MM.1S (cell line): Measurements from ENCODE around the gene PXMP4.
A peak's percentile ranks its signal among the peaks of the same experiment; 100 is the strongest.

Experiments
- DNase-seq: peaks from one replicate; pipeline ENCODE4 v3.0.0-alpha.2; 2015
- H2AFZ ChIP-seq: fragments of 300-600 bp; sonication (generic); 2 replicates; pipeline ENCODE4 v1.6.0; 2016; ENCODE audit warnings: antibody characterized with exemption, low read length
- H3F3A ChIP-seq: fragments of 300-600 bp; sonication (generic); 2 replicates; pipeline ENCODE4 v1.6.1; 2016; ENCODE audit warnings: mild to moderate bottlenecking, antibody characterized with exemption, low read length, moderate library complexity, mixed read lengths; ENCODE audit not compliant: insufficient read depth
- H3K27ac ChIP-seq: fragments of 300-600 bp; sonication (generic); 2 replicates; pipeline ENCODE4 v1.5.1; 2016; ENCODE audit warnings: mild to moderate bottlenecking, low read length
- H3K27me3 ChIP-seq: fragments of 300-600 bp; sonication (generic); replicated peaks from 2 replicates; pipeline ENCODE4 v1.6.0; 2016; ENCODE audit warnings: low read length; ENCODE audit not compliant: insufficient read depth
- H3K36me3 ChIP-seq: fragments of 300-600 bp; sonication (generic); replicated peaks from 2 replicates; pipeline ENCODE4 v1.6.1; 2016; ENCODE audit warnings: mild to moderate bottlenecking, low read length, mixed read lengths; ENCODE audit not compliant: insufficient read depth
- H3K4me1 ChIP-seq: fragments of 300-600 bp; sonication (generic); 2 replicates; pipeline ENCODE4 v1.6.1; 2016; ENCODE audit warnings: low read length, mixed read lengths
- H3K4me2 ChIP-seq: fragments of 300-600 bp; sonication (generic); 2 replicates; pipeline ENCODE4 v1.6.0; 2016; ENCODE audit warnings: low read depth, low read length
- H3K4me3 ChIP-seq: fragments of 300-600 bp; sonication (generic); 2 replicates; pipeline ENCODE4 v1.5.1; 2016; ENCODE audit warnings: low read length, mixed read lengths
- H3K79me2 ChIP-seq: fragments of 300-600 bp; sonication (generic); 2 replicates; pipeline ENCODE4 v1.6.1; 2016; ENCODE audit warnings: mixed run types, low read length, mixed read lengths
- H3K9ac ChIP-seq: fragments of 300-600 bp; sonication (generic); 2 replicates; pipeline ENCODE4 v1.6.1; 2016; ENCODE audit warnings: low read length, mixed read lengths
- H3K9me2 ChIP-seq: fragments of 300-600 bp; sonication (generic); replicated peaks from 2 replicates; pipeline ENCODE4 v1.6.1; 2016; ENCODE audit warnings: mild to moderate bottlenecking, low read length, mixed read lengths; ENCODE audit not compliant: insufficient read depth
- H3K9me3 ChIP-seq: fragments of 300-600 bp; sonication (generic); replicated peaks from 2 replicates; pipeline ENCODE4 v1.6.1; 2016; ENCODE audit warnings: mild to moderate bottlenecking, low read length, mixed read lengths; ENCODE audit not compliant: insufficient read depth
- H4K20me1 ChIP-seq: fragments of 300-600 bp; sonication (generic); 2 replicates; pipeline ENCODE4 v1.6.1; 2016; ENCODE audit warnings: mild to moderate bottlenecking, low read length, moderate library complexity, mixed read lengths; ENCODE audit not compliant: insufficient read depth
- CTCF ChIP-seq: fragments of 300-600 bp; sonication (generic); IDR thresholded peaks from 2 replicates; pipeline ENCODE4 v1.5.1; 2016; ENCODE audit warnings: antibody characterized with exemption, low read length, mixed read lengths
- EZH2 ChIP-seq: fragments of 300-600 bp; sonication (generic); optimal IDR thresholded peaks from 2 replicates; pipeline ENCODE3; 2017; ENCODE audit warnings: low read depth, mild to moderate bottlenecking, antibody characterized with exemption, low read length, mixed read lengths
- EZH2phosphoT487 ChIP-seq: fragments of 300-600 bp; sonication (generic); IDR thresholded peaks from 2 replicates; pipeline ENCODE4 v1.6.1; 2018; ENCODE audit warnings: antibody characterized with exemption, low read length

Gene PXMP4

GRCh38 chr20:33664762-33665144, 55.4 kb downstream of the PXMP4 start:
- Histone ChIP-seq H3K9ac (no peak overlapping the region), H3K9me3 (no peaks in the 10 kb centered on the region), H3K27ac (no peak overlapping the region), H3K79me2 (peaks cover 6% of the 10 kb centered on the region; the same call in 1 of the 2 replicates), H4K20me1 (no peaks in the 10 kb centered on the region), H3K36me3 (no peaks in the 10 kb centered on the region), H3K4me3 (no peak overlapping the region), H3K4me1 (peaks cover 24% of the 10 kb centered on the region), H3K9me2 (no peaks in the 10 kb centered on the region), H2AFZ (no peak overlapping the region), H3K27me3 (no peaks in the 10 kb centered on the region), H3F3A (peaks cover 26% of the 10 kb centered on the region), H3K4me2 (no peak overlapping the region)
- DNase-seq: no peak
- no peak for TF ChIP-seq EZH2phosphoT487
- no peak for TF ChIP-seq EZH2
- no peak for TF ChIP-seq CTCF

GRCh38 chr20:33664085-33664761, 55.9 kb downstream of the PXMP4 start:
- H3K9me2 ChIP-seq: no peaks in the 10 kb centered on the region
- peak overlapping the region; percentile 45; the same call in 1 of the 2 replicates for H3K27ac ChIP-seq
- peak overlapping the region; percentile 87 for H3K4me3 ChIP-seq
- H3F3A ChIP-seq: peaks cover 26% of the 10 kb centered on the region
- peak overlapping the region; percentile 79 for H3K9ac ChIP-seq
- no peaks in the 10 kb centered on the region for H3K36me3 ChIP-seq
- H3K4me1 ChIP-seq: peaks cover 24% of the 10 kb centered on the region
- no peak for TF ChIP-seq EZH2
- TF ChIP-seq CTCF: no peak
- no peak for TF ChIP-seq EZH2phosphoT487
- no peaks in the 10 kb centered on the region for H3K27me3 ChIP-seq
- H4K20me1 ChIP-seq: no peaks in the 10 kb centered on the region
- no peak for DNase-seq
- H3K4me2 ChIP-seq: peak overlapping the region; percentile 99
- H2AFZ ChIP-seq: peak overlapping the region; percentile 90
- H3K9me3 ChIP-seq: no peaks in the 10 kb centered on the region
- peaks cover 6% of the 10 kb centered on the region; the same call in 1 of the 2 replicates for H3K79me2 ChIP-seq

GRCh38 chr20:33663161-33664084, 56.7 kb downstream of the PXMP4 start:
- TF ChIP-seq CTCF (no peak), EZH2phosphoT487 (no peak), EZH2 (no peak)
- Histone ChIP-seq H2AFZ (peak overlapping the region; percentile 90), H3K79me2 (peaks cover 5% of the 10 kb centered on the region; the same call in 1 of the 2 replicates), H3K9me3 (no peaks in the 10 kb centered on the region), H3K27ac (peak overlapping the region; percentile 45; the same call in 1 of the 2 replicates), H3K36me3 (no peaks in the 10 kb centered on the region), H3K27me3 (no peaks in the 10 kb centered on the region), H3F3A (peaks cover 26% of the 10 kb centered on the region), H4K20me1 (no peaks in the 10 kb centered on the region), H3K4me1 (peaks cover 22% of the 10 kb centered on the region), H3K4me2 (peak overlapping the region; percentile 99), H3K9ac (peak overlapping the region; percentile 79), H3K4me3 (peak overlapping the region; percentile 87), H3K9me2 (no peaks in the 10 kb centered on the region)
- DNase-seq: peak; percentile 90
